Transverse colon (tissue), 4 donors: Measurements from ENCODE around the gene UHRF1. TPM values are rescaled to one million over a fixed set of nuclear protein-coding genes. Genes with fewer than 3 reads are reported as not detected.
A peak's percentile ranks its signal among the peaks of the same experiment; 100 is the strongest.
"Not testable (repeated sequence)": the region's sequence is repeated elsewhere in the genome, so short reads cannot be mapped to it uniquely, and the experiment has no call there.

Source experiments
- DNase-seq: peaks from one replicate; pipeline ENCODE4 v3.0.0-alpha.2; 2019
- H3K27ac ChIP-seq, 4 donors: fragments of 200-600 bp; sonication (generic); 2 replicates each; pipeline ENCODE4 v1.5.1; 2016 to 2018; ENCODE audit warnings: inconsistent platforms in 4 of 4
- H3K27me3 ChIP-seq: fragments of 200-600 bp; sonication (generic); 2 replicates; pipeline ENCODE4 v1.5.1; 2017; ENCODE audit warnings: inconsistent platforms
- H3K36me3 ChIP-seq, 4 donors: fragments of 200-600 bp; sonication (generic); 2 replicates each; pipeline ENCODE4 v1.5.1; 2017 to 2019; ENCODE audit warnings: inconsistent platforms in 4 of 4
- H3K4me1 ChIP-seq, 4 donors: fragments of 200-600 bp; sonication (generic); 2 replicates each; pipeline ENCODE4 v1.5.1; 2017 to 2020; ENCODE audit warnings: inconsistent platforms in 4 of 4
- H3K4me3 ChIP-seq, 4 donors: fragments of 200-600 bp; sonication (generic); 1 replicate in 1 of 4; 2 replicates in 3 of 4; pipeline versions ENCODE4 v1.5.1 to v1.6.1; 2017 to 2019; ENCODE audit warnings: inconsistent platforms in 4 of 4
- H3K9me3 ChIP-seq, 2 donors: fragments of 200-600 bp; sonication (generic); 2 replicates each; pipeline ENCODE4 v1.5.1; 2017 to 2019; ENCODE audit warnings: inconsistent platforms in 2 of 2
- CTCF ChIP-seq, 5 experiments: fragments of 200-600 bp in 3 of 5; fragments of 450-650 bp in 2 of 5; sonication (generic) in 3 of 5; IDR thresholded peaks; 1 replicate in 2 of 5; 2 replicates in 3 of 5; pipeline ENCODE4 v1.5.1; 2016 to 2017; ENCODE audit warnings: antibody characterized with exemption in 5 of 5, inconsistent platforms in 3 of 5, mild to moderate bottlenecking in 2 of 5, moderate library complexity in 1 of 5
- EP300 ChIP-seq: sonication (generic); formaldehyde crosslinking; IDR thresholded peaks from one replicate; pipeline ENCODE4 v1.6.1; 2017; ENCODE audit warnings: antibody characterized with exemption, low read depth
- POLR2A ChIP-seq: fragments of 450-650 bp; IDR thresholded peaks from one replicate; pipeline ENCODE4 v1.6.1; 2016; ENCODE audit warnings: antibody characterized with exemption, mild to moderate bottlenecking, moderate library complexity
- POLR2AphosphoS5 ChIP-seq, 3 donors: sonication (generic); formaldehyde crosslinking; IDR thresholded peaks; one replicate each; pipeline ENCODE4 v1.6.1; 2016; ENCODE audit warnings: antibody characterized with exemption in 3 of 3
- WGBS, 2 donors: methylation state at CpG; one replicate each; pipeline ENCODE4 v1.1.5; 2018; ENCODE audit warnings: low coverage in 1 of 2; 5-methylcytosine and 5-hydroxymethylcytosine counted together
- in situ Hi-C, 4 donors: fragments of 200-750 bp; cut with MboI; loops; one replicate each; pipeline versions ENCODE4 v1.15.0 to v1.15.1; 2017; ENCODE audit warnings: low sequenced_read_pairs in 3 of 4, low pct_ligation_motif_present in 1 of 4, low pct_unique_long_range_greater_than_20kb in 1 of 4
- intact Hi-C: fragments of 100-400 bp; cut with DNase I; formaldehyde crosslinking; loops from one replicate; pipeline ENCODE4 v1.15.1; 2023; ENCODE audit warnings: low total_unique reads
- total RNA-seq, 4 donors: library from RNA; depleted of rRNA; stranded (reverse); fragments of >200 nt; gene quantifications; one replicate each; pipeline ENCODE4 v1.1.0, GENCODE V29; 2016

UHRF1 gene
- total RNA-seq, 4 donors from 2014 or later = 2.9 to 41.2 (median 12.0) TPM

DNA sequence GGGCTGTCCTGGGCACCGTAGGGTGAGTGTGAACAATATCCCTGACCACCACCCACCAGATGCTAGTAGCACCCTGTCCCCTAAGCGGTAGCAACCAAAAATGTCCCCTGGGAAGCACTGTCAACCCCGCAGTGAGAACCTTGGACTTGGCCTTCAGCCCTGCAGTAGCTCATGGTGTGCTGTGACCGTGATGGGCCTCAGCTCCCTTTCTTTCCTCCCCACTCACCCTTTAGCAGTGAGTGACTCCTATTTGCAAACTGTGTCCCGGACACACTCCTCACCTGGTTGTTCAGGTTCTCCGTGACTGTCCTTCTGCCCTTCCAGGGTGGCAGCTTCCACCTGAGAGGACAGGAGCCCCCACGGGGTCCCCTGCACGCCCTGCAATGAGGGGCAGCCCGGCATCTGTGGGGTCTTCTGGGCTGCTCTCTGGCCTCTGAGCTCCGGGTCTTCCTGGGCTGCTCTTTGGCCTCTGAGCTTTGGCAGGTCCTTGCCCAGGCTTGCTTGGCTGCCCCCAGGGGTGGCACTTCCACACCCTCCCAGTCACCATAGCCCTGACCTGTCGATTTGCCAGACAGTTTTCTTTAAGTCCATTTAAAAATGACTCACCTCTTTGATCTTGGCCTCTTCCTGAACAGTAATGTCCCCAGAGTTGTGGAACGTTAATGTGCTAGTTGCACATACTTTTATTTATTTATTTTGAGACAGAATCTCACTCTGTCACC lies 63.4 kb downstream of the UHRF1 start:
- H3K4me1 ChIP-seq = peaks cover 17 to 75% (median 57%) of the 10 kb centered on the region in 4 donors

DNA sequence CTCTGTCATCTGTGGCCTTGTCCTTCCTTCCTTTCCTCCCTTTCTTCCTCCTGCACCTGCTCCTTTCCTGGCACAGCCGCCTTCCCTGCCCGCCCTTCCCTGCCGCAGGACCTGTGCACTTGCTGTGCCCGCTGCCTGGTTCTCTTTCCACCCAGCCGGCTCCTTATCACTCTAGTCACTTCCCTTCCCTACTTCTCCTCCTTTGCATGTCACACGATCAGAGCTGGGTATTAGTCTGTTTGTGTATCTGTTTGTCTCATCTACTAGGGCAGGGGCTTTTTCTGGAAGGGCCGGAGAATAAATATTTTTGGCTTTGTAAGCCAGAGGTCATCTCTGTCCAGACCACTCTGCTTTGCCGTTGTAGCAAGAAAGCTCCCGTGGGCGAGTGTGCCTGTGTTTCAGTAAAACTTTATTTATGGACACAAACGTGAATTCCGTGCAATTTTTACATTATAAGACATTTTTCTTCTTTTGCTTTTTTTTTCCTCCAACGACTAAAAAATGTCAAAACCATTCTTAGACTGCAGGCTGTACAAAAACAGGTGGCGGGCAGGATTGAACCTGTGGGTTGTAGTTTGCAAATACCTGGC lies 65.7 kb downstream of the UHRF1 start:
- in situ Hi-C loops (no loop called here), intact Hi-C loops (loop anchor here (5.0 kb wide), 1 partner anchor 1482 kb away; the partner anchor contains the start of gene SLC25A23)
- no peak for TF ChIP-seq EP300
- no peak for TF ChIP-seq POLR2AphosphoS5 (IDR thresholded peaks at IDR 0.05)
- TF ChIP-seq POLR2A = no peak
- no peak for TF ChIP-seq CTCF (IDR thresholded peaks at IDR 0.05)
- Histone ChIP-seq H3K27ac (peak overlapping the region in 3 of 4 donors; percentile 79 to 86 (median 80)), H3K27me3 (no peaks in the 10 kb centered on the region), H3K4me1 (peaks cover 23 to 84% (median 59%) of the 10 kb centered on the region in 4 donors), H3K4me3 (no peak overlapping the region), H3K9me3 (no peaks in the 10 kb centered on the region), H3K36me3 (no peaks in the 10 kb centered on the region)
- DNase-seq = no peak
- WGBS, 2 donors = 77 to 82% methylated on average over 9 to 14 of the region's 14 CpGs

More for the DNA sequence above, 63.4 kb downstream of the UHRF1 start:
- in situ Hi-C loops = no loop called here
- intact Hi-C loops = loop anchor here (5.0 kb wide), 1 partner anchor 1485 kb away; the partner anchor contains the start of gene SLC25A23
- WGBS, 2 donors = 20 to 76% methylated on average over 1 to 11 of the region's 12 CpGs
- H3K9me3 ChIP-seq = no peaks in the 10 kb centered on the region
- TF ChIP-seq EP300 (no peak), POLR2A (no peak), CTCF (IDR thresholded peaks at IDR 0.05) (no peak), POLR2AphosphoS5 (IDR thresholded peaks at IDR 0.05) (no peak)
- H3K36me3 ChIP-seq = no peaks in the 10 kb centered on the region
- DNase-seq = no peak
- no peak overlapping the region for H3K4me3 ChIP-seq
- no peaks in the 10 kb centered on the region for H3K27me3 ChIP-seq
- peak overlapping the region in 1 of 4 donors; percentile 76 for H3K27ac ChIP-seq

- H3K27me3 ChIP-seq, intact Hi-C loops, H3K9me3 ChIP-seq, H3K4me3 ChIP-seq, in situ Hi-C loops, H3K36me3 ChIP-seq, DNase-seq: not testable (repeated sequence)
- WGBS, 2 donors = 95 to 98% methylated on average over 10 to 13 of the region's 13 CpGs
- Histone ChIP-seq H3K27ac (peak overlapping the region; percentile 78 to 86 (median 80)), H3K4me1 (peaks cover 23 to 78% (median 56%) of the 10 kb centered on the region in 4 donors)
These were observed 66.3 kb downstream of the UHRF1 start for GRCh38 chr19:4975601-4976000.

DNA sequence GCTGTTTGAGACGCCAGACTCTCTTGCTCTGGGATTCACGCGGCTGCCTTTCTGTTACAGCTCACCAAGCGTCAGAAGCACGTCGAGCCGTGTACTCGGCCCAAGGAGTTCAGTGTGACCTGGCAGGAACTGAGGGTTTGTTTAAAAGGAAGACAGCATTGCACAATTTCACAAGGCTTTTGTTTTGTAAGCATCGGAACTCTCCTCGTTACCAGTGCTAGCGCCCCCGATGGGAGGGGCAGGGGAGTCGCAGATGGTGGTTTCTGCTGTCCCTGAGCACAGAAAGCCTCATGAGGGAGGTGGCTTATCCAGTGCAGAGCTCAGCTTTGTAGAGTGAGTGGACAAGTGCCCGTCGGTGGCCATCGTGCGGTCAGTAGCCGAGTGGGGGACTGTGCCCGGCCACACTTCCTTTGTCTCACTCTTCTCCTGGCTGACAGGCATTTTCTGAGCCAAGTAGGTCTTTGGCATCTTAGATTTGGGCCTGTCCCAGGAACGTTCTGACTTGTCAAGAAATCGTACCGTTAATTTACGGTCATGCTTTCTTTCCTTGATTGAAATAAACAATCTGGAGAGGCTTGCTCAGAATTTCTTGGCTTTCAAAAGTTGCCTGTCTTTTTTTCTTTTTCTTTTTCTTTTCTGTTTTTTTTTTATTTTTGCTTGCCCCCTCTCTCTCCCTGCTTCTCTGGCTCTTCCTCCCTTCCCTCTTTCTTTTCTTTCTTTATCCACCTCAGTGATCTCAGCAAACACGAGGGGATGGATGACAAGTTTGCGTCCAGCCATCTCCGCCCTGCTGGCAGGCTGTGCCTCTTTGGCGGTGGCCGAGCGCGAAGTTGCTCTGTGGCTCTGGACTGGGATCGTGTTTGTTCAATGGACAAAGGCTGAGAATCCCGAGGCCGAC lies 67.3 kb downstream of the UHRF1 start:
- Histone ChIP-seq H3K36me3 (no peaks in the 10 kb centered on the region), H3K27ac (peak overlapping the region; percentile 78 to 86 (median 80)), H3K4me3 (no peak overlapping the region), H3K27me3 (no peaks in the 10 kb centered on the region), H3K4me1 (peaks cover 20 to 67% (median 50%) of the 10 kb centered on the region in 4 donors), H3K9me3 (no peaks in the 10 kb centered on the region)
- 62 to 67% methylated on average over 5 to 33 of the region's 33 CpGs for WGBS, 2 donors
- in situ Hi-C loops = no loop called here
- peak in 3 of 5 experiments; percentile 24 to 37 (median 35) for TF ChIP-seq CTCF (IDR thresholded peaks at IDR 0.05)
- peak; percentile 71 to 85 (median 83) for TF ChIP-seq POLR2AphosphoS5 (IDR thresholded peaks at IDR 0.05)
- TF ChIP-seq POLR2A = peak; percentile 29
- peak; percentile 88 for TF ChIP-seq EP300
- peak; percentile 66 for DNase-seq
- intact Hi-C loops = loop anchor here (1.0 kb wide), 1 partner anchor 30 kb away; no protein-coding TSS in a partner anchor
